Measurements from ENCODE around the gene FERMT3. TPM values are rescaled to one million over a fixed set of nuclear protein-coding genes. Genes with fewer than 3 reads are reported as not detected.

The FERMT3 gene
- total RNA-seq, 1 experiment from 2014 or later = 4.3 TPM

- H3K4me3 ChIP-seq (ENCODE audit: low read depth, low read length) = peak overlapping the region; percentile 95
- TSS peak; percentile 21 for BruUV-seq (replicated peaks)
- ChIA-PET POLR2A (interaction anchor here (0.5 to 1.6 kb wide), 19 partner anchors 8 to 1455 kb away, joined by 3 to 15 read pairs (median 4); partner anchors contain the start of genes DNAJC4, ESRRA, NUDT22 and PRDX5), CTCF (interaction anchor here (0.6 to 1.1 kb wide), 8 partner anchors 8 to 1181 kb away, joined by 3 to 13 read pairs (median 3); partner anchors contain the start of genes ESRRA and STIP1)
- H3K27me3 ChIP-seq (replicated peaks; ENCODE audit: control insufficient read depth, insufficient read depth, low read length) = no peaks in the 10 kb centered on the region
- H3K9me3 ChIP-seq = no peaks in the 10 kb centered on the region
- H3K36me3 Mint-ChIP-seq (ENCODE audit: insufficient read depth, unreplicated experiment) = peaks cover 65% of the 10 kb centered on the region
- intact Hi-C loops (cut with micrococcal nuclease; ENCODE audit: unreplicated experiment) = loop anchor here (1.0 to 2.0 kb wide), 2 partner anchors 56 to 63 kb away; partner anchors contain the start of gene ESRRA
- H3K27me3 Mint-ChIP-seq (ENCODE audit: insufficient read depth, unreplicated experiment) = no peaks in the 10 kb centered on the region
- H3K4me1 Mint-ChIP-seq (ENCODE audit: low read depth, unreplicated experiment) = peaks cover 15% of the 10 kb centered on the region
- peak; percentile 73 to 80 for DNase-seq
- H3K27ac Mint-ChIP-seq (ENCODE audit: unreplicated experiment) = peak overlapping the region; percentile 90
- peaks cover 19% of the 10 kb centered on the region for H3K4me1 ChIP-seq
- peaks cover 3% of the 10 kb centered on the region; the same call in 1 of the 2 replicates for H3K36me3 ChIP-seq (ENCODE audit: control insufficient read depth, insufficient read depth, low read length)
- TF ChIP-seq CTCF (IDR thresholded peaks at IDR 0.05; ENCODE audit: insufficient read depth in 1 of 2, low read depth in 1 of 2, low read length in 1 of 2, severe bottlenecking in 1 of 2, unreplicated experiment in 1 of 2) = no peak
- peak overlapping the region; percentile 88 for H3K4me3 Mint-ChIP-seq (ENCODE audit: unreplicated experiment)
- H3K9me3 Mint-ChIP-seq (ENCODE audit: unreplicated experiment) = no peaks in the 10 kb centered on the region
These were observed 35.2 kb downstream of the FERMT3 start for GRCh38 chr11:64241491-64242374.

- no peak for DNase-seq
- peaks cover 3% of the 10 kb centered on the region; the same call in 1 of the 2 replicates for H3K36me3 ChIP-seq (ENCODE audit: control insufficient read depth, insufficient read depth, low read length)
- no peak overlapping the region for H3K4me3 ChIP-seq (ENCODE audit: low read depth, low read length)
- no peak for TF ChIP-seq CTCF (IDR thresholded peaks at IDR 0.05; ENCODE audit: insufficient read depth in 1 of 2, low read depth in 1 of 2, low read length in 1 of 2, severe bottlenecking in 1 of 2, unreplicated experiment in 1 of 2)
- peak overlapping the region; percentile 90 for H3K27ac Mint-ChIP-seq (ENCODE audit: unreplicated experiment)
- no TSS peak for BruUV-seq (replicated peaks)
- intact Hi-C loops (cut with micrococcal nuclease; ENCODE audit: unreplicated experiment) = no loop called here
- peak overlapping the region; percentile 88 for H3K4me3 Mint-ChIP-seq (ENCODE audit: unreplicated experiment)
- no peaks in the 10 kb centered on the region for H3K27me3 ChIP-seq (replicated peaks; ENCODE audit: control insufficient read depth, insufficient read depth, low read length)
- H3K4me1 ChIP-seq = peaks cover 28% of the 10 kb centered on the region
- POLR2A ChIA-PET = interaction anchor here (0.5 to 1.0 kb wide), 3 partner anchors 7 to 42 kb away, joined by 3 to 5 read pairs (median 3); partner anchors contain the start of gene GPR137
- no peaks in the 10 kb centered on the region for H3K9me3 ChIP-seq
- CTCF ChIA-PET = no interaction called here
- peaks cover 20% of the 10 kb centered on the region for H3K4me1 Mint-ChIP-seq (ENCODE audit: low read depth, unreplicated experiment)
- peaks cover 72% of the 10 kb centered on the region for H3K36me3 Mint-ChIP-seq (ENCODE audit: insufficient read depth, unreplicated experiment)
- no peaks in the 10 kb centered on the region for H3K9me3 Mint-ChIP-seq (ENCODE audit: unreplicated experiment)
- H3K27me3 Mint-ChIP-seq (ENCODE audit: insufficient read depth, unreplicated experiment) = no peaks in the 10 kb centered on the region
These were observed 36.8 kb downstream of the FERMT3 start for GRCh38 chr11:64243236-64243854.

- peaks cover 31% of the 10 kb centered on the region for H3K4me1 ChIP-seq
- H3K9me3 ChIP-seq = no peaks in the 10 kb centered on the region
- BruUV-seq (replicated peaks) = no TSS peak
- Mint-ChIP-seq H3K4me3 (ENCODE audit: unreplicated experiment) (peak overlapping the region; percentile 88), H3K4me1 (ENCODE audit: low read depth, unreplicated experiment) (peaks cover 23% of the 10 kb centered on the region), H3K27ac (ENCODE audit: unreplicated experiment) (no peak overlapping the region), H3K27me3 (ENCODE audit: insufficient read depth, unreplicated experiment) (no peaks in the 10 kb centered on the region), H3K36me3 (ENCODE audit: insufficient read depth, unreplicated experiment) (peaks cover 72% of the 10 kb centered on the region), H3K9me3 (ENCODE audit: unreplicated experiment) (no peaks in the 10 kb centered on the region)
- TF ChIP-seq CTCF (IDR thresholded peaks at IDR 0.05; ENCODE audit: insufficient read depth in 1 of 2, low read depth in 1 of 2, low read length in 1 of 2, severe bottlenecking in 1 of 2, unreplicated experiment in 1 of 2) = no peak
- intact Hi-C loops (cut with micrococcal nuclease; ENCODE audit: unreplicated experiment) = no loop called here
- H3K4me3 ChIP-seq (ENCODE audit: low read depth, low read length) = no peak overlapping the region
- 0 out of 2 replicates have a peak, but pooled peaks cover 3% of the 10 kb centered on the region for H3K36me3 ChIP-seq (ENCODE audit: control insufficient read depth, insufficient read depth, low read length)
- no peak for DNase-seq
- ChIA-PET CTCF (no interaction called here), POLR2A (interaction anchor here (0.5 kb wide), 1 partner anchor 41 kb away, joined by 3 read pairs; the partner anchor contains the start of gene GPR137)
- H3K27me3 ChIP-seq (replicated peaks; ENCODE audit: control insufficient read depth, insufficient read depth, low read length) = no peaks in the 10 kb centered on the region
These were observed 37.6 kb downstream of the FERMT3 start for GRCh38 chr11:64244107-64244506.
